Fibroblast of the aortic adventitia (primary cell): ENCODE data around the gene LGALS1. TPM values are rescaled to one million over a fixed set of nuclear protein-coding genes. Genes with fewer than 3 reads are reported as not detected.
"Not testable (repeated sequence)": the region's sequence is repeated elsewhere in the genome, so short reads cannot be mapped to it uniquely, and the experiment has no call there.

Experiments used
- DNase-seq: peaks from one replicate; pipeline ENCODE4 v3.0.0-alpha.2; 2010; ENCODE audit warnings: low read depth
- H3K4me3 ChIP-seq: 2 replicates; pipeline ENCODE4 v1.5.1; 2011; ENCODE audit warnings: low read depth, mild to moderate bottlenecking, control low read depth, low read length, moderate library complexity
- CTCF ChIP-seq: IDR thresholded peaks from 2 replicates; pipeline ENCODE4 v1.5.1; 2011; ENCODE audit warnings: mild to moderate bottlenecking, low read length, control low read depth, inconsistent platforms; ENCODE audit not compliant: insufficient read depth
- total RNA-seq: library from RNA; depleted of rRNA; stranded (reverse); fragments of >200 nt; gene quantifications from 2 replicates; pipeline ENCODE4 v1.2.3, GENCODE V29; 2012; ENCODE audit warnings: low replicate concordance

Gene LGALS1
- total RNA-seq, 1 donor = 3,846 TPM

GRCh38 chr22:37714634-37715033 is 39.2 kb downstream of the LGALS1 start:
- no peak for DNase-seq
- H3K4me3 ChIP-seq = no peak overlapping the region
- no peak for TF ChIP-seq CTCF

GRCh38 chr22:37715760-37716159 is 40.3 kb downstream of the LGALS1 start:
- DNase-seq = no peak
- TF ChIP-seq CTCF = no peak
- no peak overlapping the region for H3K4me3 ChIP-seq

- H3K4me3 ChIP-seq = no peak overlapping the region
- DNase-seq = no peak
- TF ChIP-seq CTCF = no peak
These were observed 41.3 kb downstream of the LGALS1 start for GRCh38 chr22:37716708-37717107.

- not testable (repeated sequence) for DNase-seq, H3K4me3 ChIP-seq
These were observed 41.8 kb downstream of the LGALS1 start for GRCh38 chr22:37717235-37717634.

GRCh38 chr22:37717746-37718305 is 42.4 kb downstream of the LGALS1 start:
- not testable (repeated sequence) for DNase-seq, H3K4me3 ChIP-seq

GRCh38 chr22:37725551-37726240 is 50.3 kb downstream of the LGALS1 start:
- DNase-seq = no peak
- no peak overlapping the region for H3K4me3 ChIP-seq
- no peak for TF ChIP-seq CTCF

- peak; percentile 63 for DNase-seq
- no peak overlapping the region for H3K4me3 ChIP-seq
- peak; percentile 36 for TF ChIP-seq CTCF
These were observed 50.9 kb downstream of the LGALS1 start for GRCh38 chr22:37726241-37726887.
